Kidney glomerular epithelial cell (primary cell): Measurements from ENCODE around the gene COL23A1.
A peak's percentile ranks its signal among the peaks of the same experiment; 100 is the strongest.

Experiments
- DNase-seq: peaks from one replicate; lab custom pipeline; 2025; lab: John Stamatoyannopoulos, UW

COL23A1 gene

GRCh38 chr5:178283520-178283919 is 306.7 kb downstream of the COL23A1 start:
- no peak for DNase-seq

GRCh38 chr5:178282391-178282790 is 307.8 kb downstream of the COL23A1 start:
- DNase-seq, result no peak

- no peak for DNase-seq
These were observed 308.9 kb downstream of the COL23A1 start for GRCh38 chr5:178281331-178281730.

- DNase-seq, result no peak
These were observed 309.6 kb downstream of the COL23A1 start for GRCh38 chr5:178280631-178281030.

GRCh38 chr5:178279723-178280438 is 310.3 kb downstream of the COL23A1 start:
- DNase-seq, result peak; percentile 37

DNA sequence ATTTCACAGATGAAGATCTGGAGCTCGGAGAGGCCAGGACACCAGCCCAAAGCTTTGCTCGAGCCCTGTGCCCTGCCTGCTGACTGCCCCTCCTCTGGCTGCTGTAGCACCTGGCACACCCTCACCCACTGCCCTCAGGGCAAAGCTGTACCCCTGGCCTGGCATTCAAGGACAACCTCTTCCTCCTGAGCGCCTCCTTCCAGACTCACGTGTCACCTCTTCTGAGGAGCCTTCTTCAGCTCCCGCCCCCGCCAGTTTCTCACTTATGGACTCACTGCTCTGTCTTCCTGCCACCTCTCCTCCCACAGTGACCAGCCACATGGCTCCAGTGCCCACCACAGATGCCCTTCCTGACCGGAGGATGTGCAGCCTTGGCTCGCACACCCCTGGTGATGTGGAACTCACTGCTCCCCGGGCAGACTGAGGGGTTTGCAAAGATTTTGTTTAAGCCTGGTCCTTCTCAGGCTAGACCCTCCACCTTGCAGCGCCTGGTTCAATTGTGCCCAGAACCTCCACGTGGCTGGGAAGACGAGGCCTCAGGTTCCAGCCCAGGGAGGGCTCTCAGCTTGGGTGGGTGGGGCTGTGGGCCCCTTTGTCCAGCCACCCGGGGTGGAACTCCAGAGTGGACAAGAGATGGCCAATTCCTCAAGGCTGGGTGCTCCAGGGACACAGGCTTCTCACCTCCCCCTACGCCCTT is 311.0 kb downstream of the COL23A1 start:
- no peak for DNase-seq

DNA sequence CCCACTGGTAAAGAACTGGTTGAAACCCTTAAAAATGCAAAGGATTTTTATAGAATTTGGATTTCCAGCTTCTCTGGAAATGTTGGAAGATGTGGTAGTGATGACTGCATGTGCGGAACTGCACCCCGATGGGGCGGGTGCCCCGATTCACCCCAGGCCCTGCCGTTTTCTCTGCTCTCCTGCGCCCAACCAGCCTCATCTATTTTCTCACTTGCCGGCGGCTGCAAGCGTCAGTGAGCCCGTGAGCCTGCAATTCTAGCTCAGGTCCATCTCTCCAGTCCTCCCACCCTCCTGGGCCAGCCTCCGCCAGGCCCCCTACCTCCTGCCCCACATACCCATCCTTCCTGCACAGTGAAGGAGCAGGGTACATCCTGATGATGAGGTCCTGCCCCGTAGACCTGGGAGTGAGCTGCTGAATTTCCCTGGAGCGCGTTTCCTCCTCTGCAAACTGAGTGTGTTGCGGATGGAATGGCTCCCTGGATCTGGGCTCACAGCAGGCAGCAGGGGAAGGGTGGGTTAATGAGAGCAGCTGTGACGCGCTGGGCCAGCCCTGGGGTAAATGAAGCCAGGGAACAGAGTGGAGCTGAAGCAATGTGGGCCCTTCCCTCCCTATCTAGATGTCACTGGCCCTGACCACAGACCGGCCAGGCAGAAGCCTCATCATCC is 311.7 kb downstream of the COL23A1 start:
- DNase-seq, result no peak

DNA sequence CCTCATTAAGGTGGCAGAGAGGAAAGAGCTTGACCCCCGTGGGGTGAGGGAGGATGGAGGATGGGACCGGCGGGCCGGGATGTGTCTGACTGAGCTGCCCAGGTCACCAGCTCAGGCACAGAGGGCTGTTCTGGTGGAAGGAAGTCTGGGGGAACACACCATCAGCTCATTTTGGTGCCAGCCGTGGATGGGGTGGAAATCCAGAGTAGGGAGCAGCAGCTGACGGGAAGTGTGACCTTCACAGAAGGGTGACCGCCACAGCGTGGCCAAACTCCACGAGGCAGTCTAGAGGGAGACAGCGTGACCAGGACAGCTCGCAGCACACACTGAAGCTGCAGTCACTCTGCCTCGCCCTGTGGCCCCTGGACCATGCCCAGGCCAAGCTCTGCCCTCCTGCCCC is 312.3 kb downstream of the COL23A1 start:
- DNase-seq, result no peak

DNA sequence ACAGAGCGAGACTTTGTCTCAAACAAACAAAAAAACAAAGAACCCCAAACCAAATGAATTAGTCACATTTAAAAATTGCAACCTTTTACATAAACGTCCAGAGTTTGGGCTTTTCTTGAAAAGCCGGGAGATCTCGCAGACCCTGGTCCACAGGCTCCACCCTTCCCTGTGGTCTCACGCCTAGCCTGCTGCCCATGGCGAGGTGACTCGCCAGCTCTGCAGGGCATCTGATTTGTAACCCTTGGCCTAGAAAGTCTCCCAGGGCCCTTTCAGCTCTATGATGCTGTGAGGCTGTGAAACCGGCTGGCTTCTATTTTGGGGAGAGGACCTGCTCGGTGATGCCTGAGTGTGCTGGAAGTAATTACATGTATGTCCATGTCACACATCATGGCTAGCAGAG is 312.8 kb downstream of the COL23A1 start:
- no peak for DNase-seq

GRCh38 chr5:178274781-178275537 is 315.2 kb downstream of the COL23A1 start:
- no peak for DNase-seq

DNA sequence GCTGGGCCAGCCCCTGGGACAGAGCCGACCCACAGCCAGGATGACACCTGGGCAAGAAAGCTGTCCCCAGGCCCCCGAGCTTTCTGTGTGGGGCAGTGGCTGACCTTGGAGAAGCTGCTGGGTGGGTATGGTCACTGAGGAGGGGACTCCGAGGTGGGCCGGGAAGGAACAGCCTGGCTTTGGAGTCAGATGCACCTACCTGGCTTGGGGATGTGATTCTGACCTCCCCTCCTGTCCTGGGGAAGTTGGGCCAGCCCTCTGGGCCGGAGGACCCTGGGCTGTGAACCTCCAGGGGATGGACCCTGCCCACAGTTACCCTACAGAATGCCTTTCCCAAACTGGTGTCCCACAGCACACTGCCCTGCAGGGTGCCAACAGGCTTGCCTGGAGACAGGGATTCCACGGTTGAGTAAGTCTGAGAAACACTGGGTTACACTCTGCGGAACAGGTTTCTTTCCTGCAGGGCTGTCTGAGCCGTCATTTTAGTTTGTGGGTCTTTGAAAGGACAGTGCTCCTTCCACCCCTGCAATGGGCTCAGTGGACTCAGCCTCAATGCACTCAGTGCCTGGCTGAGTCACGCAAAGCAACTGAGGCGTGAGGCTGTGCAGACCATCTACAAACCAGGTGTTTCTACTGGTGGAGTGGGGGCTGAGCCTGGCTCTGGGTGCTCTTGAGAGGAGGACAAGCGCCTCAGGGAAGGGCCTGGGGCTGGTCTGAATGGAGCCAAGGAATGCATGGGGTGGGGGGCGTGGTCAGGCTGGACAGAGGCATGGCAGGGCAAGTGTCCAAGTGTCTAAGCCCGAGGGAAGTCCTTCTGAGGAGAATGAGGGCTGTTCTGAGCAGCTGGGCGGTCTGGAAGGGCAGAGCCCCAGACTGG is 316.3 kb downstream of the COL23A1 start:
- DNase-seq, result no peak

GRCh38 chr5:178273041-178273440 is 317.2 kb downstream of the COL23A1 start:
- no peak for DNase-seq

DNA sequence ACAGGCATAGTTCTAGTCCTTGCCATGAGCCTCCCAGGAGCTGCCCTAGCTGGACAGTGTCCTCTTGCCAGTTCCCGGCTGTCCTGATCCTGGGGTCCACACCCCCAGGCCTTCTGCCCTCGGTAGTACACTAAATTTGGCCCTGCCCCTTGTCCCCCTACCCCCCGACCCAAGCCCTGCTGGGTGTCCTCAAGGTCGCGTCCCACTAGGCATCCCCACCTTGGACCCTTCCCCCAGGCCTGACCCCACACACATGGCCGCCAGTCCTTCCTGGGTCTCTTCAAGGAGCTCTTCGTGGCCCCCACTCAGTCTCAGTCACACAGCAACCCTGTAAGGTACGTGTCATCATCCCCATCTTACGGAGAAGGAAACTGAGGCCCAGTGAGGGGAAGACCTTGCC is 317.6 kb downstream of the COL23A1 start:
- no peak for DNase-seq

DNA sequence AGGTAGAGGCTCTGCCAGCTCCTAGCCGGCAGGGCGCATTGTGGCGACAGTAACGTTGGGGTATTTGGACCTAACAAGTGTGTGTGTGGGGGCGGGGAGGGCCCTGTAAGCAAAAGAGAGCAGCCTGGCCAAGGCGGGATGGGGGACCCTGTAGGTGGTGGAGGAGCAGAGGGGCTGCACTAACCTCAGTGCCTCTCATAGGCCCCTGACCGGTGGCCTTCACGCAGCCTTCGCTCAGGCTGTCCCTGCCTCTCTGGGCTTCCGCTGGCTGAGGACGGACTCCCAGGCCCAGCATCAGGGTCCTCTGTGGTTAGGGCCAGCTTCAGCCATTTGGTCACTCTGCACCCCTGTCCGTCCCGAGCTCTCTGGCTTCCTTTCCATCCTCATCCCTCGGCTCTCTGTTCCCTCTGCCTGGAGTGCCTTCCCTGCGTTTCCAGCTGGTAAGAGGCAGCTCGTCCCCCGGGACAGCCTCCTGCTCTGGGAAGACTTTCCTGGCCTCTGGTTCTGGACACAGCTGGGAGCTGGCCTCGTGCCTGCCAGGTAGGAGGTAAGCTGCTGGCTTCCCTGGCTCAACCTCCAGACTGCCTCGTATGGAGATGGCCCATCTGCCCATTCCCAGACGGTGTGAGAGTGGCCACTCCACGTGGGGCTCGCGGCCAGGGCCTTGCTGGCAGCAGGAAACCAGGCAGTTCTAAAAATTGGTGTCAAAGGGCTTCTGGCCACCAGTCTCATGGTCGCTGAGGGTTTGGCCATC is 318.3 kb downstream of the COL23A1 start:
- DNase-seq, result no peak

DNA sequence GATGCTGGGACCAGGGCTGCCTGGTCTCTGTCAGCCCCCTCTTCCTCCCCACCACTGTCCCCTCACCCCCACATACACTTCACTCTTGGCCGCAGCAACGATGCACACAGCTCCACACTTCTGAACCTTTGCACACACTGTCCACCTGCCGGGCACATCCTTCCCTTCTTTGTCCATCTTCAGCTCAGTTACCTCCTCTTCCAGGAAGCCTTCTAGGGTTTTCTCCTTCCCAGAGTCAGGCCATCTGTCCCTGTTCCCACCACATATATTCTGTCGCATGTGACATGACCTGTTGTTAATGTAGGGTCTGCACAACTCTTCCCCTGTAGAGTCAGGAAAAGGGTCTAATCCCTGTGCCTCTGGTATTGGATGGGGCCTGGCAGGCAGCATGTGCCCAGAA is 319.0 kb downstream of the COL23A1 start:
- DNase-seq, result no peak

DNA sequence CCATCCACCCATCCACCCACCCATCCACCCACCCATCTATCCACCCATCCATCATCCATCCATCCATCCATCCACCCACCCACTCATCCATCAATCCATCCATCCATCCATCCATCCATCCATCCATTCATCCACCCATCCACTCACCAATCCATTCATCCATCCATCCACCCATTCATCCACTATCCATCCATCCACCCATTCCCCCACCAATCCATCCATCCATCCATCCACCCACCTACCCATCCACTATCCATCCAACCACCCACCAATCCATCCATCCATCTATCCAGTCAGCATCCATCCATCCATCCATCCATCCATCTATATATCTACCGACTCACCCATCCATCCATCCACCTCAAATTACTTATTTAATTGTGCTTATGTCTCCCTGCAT is 320.7 kb downstream of the COL23A1 start:
- no peak for DNase-seq

DNA sequence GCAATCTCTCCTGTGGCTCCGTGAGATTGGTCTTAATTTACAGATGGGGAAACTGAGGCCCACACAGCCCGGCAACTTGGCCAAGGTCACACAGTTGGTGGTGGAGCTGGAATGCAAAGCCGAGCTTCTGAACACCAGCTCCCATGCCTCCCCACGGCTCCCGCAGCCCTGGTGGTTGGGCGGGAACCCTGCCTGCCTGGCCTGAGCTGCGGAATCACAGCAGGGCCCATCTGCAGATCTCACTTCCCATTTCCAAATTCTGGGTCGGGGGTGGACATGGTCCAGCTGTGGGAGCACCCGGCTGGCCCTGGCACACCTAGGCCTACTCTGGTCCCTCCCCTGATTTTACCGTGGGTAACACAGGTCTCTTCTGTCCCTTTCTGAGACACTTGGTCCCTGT is 322.3 kb downstream of the COL23A1 start:
- no peak for DNase-seq

GRCh38 chr5:178267245-178267644 is 322.9 kb downstream of the COL23A1 start:
- no peak for DNase-seq

GRCh38 chr5:178266581-178266980 is 323.6 kb downstream of the COL23A1 start:
- DNase-seq, result no peak

- no peak for DNase-seq
These were observed 324.4 kb downstream of the COL23A1 start for GRCh38 chr5:178265746-178266145.

GRCh38 chr5:178264044-178264443 is 326.1 kb downstream of the COL23A1 start:
- DNase-seq, result no peak
